ENCODE data around the gene EMD.
A peak's percentile ranks its signal among the peaks of the same experiment; 100 is the strongest.
"Not testable (repeated sequence)": the region's sequence is repeated elsewhere in the genome, so short reads cannot be mapped to it uniquely, and the experiment has no call there.

EMD gene

DNA sequence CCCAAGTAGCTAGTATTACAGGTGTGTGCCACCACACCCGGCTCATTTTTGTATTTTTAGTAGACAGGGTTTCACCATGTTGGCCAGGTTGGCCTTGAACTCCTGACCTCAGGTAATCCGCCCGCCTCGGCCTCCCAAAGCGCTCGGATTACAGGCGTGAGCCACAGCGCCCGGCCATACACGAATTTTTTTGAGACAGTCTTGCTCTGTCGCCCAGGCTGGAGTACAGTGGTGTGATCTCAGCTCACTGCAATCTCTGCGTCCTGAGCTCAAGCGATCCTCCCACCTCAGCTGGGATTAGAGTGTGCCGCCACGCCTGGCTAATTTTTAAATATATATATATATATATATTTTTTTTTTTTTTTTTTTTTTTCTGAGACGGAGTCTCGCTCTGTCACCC, 17.3 kb downstream of the EMD start:
- not testable (repeated sequence) for DNase-seq (ENCODE audit: low read depth, low spot score)

- DNase-seq (ENCODE audit: low read depth, low spot score) = no peak
Observed at GRCh38 chrX:154396973-154397887, 18.1 kb downstream of the EMD start.

- DNase-seq (ENCODE audit: low read depth, low spot score) = peak; percentile 67
Observed at GRCh38 chrX:154397888-154398667, 19.0 kb downstream of the EMD start, which contains the start of gene RPL10. Gene RPL10, plus strand, starts transcription at chrX:154398377. Its CDS starts 143 bp downstream, at chrX:154398520.

DNA sequence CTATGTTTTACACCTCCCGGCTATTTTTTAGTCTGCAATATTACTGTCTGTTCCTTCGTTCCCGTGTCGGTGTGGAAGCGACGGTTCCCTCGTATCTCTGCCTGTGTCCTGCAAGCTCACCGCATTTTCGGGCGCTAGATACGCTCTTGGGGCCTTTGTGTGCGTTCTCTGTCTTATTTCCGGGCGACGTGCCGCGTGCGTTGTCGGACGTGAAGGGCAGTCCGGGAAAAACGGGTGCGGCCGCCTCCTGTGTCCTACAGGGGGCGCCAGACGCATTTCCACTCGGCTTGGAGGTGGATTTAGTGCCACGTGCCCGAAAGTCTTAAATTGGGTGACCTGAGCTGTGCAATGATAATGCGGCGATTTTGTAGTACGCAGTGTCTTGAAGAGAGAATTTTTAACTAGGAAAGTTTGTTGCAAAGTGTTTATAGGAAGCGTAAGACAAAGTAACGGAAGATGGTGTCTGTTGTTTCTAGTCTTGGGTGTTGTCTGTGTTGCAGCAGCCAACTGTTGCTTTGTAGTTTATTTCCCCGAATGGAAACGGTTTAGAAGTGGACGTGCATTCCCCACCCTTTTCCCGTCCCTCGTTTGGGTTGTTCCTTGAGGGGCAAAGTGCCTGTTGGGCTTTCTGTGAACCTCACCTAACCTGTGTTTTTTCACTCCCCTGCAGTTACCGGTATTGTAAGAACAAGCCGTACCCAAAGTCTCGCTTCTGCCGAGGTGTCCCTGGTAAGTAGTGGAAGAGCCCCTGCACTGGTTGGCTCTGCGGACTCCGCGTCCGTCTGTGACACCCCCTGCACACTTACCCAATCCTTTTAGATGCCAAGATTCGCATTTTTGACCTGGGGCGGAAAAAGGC, 19.8 kb downstream of the EMD start:
- DNase-seq (ENCODE audit: low read depth, low spot score) = peak; percentile 68

DNA sequence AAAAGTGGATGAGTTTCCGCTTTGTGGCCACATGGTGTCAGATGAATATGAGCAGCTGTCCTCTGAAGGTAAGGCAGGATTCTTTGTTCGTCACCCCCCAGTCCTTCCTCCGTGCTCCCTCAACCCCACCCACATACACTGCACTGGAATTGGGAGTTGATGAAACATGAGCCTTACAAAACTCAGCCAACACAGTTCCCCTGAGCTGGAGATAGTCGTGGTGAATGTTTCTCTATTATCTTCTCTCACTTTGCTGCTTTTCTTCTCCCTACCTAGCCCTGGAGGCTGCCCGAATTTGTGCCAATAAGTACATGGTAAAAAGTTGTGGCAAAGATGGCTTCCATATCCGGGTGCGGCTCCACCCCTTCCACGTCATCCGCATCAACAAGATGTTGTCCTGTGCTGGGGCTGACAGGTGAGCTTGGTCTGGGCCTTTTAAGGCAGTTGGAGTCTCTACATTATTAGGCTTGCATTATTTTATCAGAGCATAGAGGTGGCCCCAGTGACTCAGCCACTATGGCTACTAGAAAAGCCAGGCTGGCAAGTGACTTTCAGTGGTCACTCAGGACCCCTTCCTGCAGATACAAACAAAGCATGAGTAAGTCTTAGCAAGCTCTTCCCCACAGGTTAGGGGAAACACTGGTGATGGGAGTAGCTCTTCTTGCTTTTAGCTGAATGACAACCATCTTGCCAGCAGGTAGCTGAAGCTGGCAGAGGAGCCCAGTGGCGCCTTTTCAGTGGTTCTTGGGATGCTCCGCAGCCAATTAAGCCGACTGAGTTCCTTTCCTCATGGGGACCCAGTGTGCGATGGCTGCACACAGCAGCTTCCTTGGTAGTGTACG, 20.7 kb downstream of the EMD start:
- DNase-seq (ENCODE audit: low read depth, low spot score) = no peak

DNA sequence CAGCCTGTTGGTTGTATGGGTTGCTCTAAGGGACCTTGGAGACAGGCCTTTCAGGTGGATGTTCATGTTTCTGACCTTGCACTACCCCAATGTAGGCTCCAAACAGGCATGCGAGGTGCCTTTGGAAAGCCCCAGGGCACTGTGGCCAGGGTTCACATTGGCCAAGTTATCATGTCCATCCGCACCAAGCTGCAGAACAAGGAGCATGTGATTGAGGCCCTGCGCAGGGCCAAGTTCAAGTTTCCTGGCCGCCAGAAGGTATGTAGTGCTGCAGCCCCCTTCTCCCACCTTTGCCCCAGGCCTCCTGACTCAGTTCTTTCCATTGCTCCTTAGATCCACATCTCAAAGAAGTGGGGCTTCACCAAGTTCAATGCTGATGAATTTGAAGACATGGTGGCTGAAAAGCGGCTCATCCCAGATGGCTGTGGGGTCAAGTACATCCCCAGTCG, 21.3 kb downstream of the EMD start:
- not testable (repeated sequence) for DNase-seq (ENCODE audit: low read depth, low spot score)

- no peak for DNase-seq (ENCODE audit: low read depth, low spot score)
Observed at GRCh38 chrX:154401045-154401799, 22.1 kb downstream of the EMD start.

- DNase-seq (ENCODE audit: low read depth, low spot score) = no peak
Observed at GRCh38 chrX:154401918-154402621, 23.0 kb downstream of the EMD start.

GRCh38 chrX:154402622-154403127, 23.6 kb downstream of the EMD start:
- no peak for DNase-seq (ENCODE audit: low read depth, low spot score)

GRCh38 chrX:154403192-154403591, 24.1 kb downstream of the EMD start:
- no peak for DNase-seq (ENCODE audit: low read depth, low spot score)

GRCh38 chrX:154403858-154404257, 24.8 kb downstream of the EMD start:
- DNase-seq (ENCODE audit: low read depth, low spot score) = no peak

DNA sequence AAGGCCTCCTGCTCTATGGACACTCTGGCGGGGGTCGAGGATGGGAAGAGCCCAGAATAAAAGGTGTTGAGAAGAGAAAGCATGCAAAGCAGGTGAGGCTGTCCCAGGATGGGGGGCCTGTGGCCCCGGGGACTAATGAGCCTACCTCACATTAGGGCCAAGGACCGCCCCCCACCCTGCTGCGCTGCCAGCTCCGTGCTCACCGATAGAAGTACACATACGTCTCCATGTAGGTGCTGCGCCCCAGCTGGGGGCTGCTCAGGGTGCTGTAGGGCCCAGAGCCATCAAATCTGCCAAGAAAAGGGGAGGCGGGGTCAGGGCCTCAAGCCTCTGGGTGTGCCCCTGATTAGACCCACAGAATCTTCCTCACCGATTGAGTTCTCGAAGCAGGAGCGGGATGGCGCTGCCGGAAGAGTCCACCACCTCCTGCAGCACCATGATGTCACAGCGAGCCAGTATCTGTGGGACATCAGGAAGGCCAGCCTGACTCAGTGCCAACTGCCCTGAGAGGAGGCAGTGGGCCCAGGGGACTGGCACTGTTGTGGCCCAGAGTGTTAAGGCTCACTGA, 25.6 kb downstream of the EMD start:
- DNase-seq (ENCODE audit: low read depth, low spot score) = no peak

DNA sequence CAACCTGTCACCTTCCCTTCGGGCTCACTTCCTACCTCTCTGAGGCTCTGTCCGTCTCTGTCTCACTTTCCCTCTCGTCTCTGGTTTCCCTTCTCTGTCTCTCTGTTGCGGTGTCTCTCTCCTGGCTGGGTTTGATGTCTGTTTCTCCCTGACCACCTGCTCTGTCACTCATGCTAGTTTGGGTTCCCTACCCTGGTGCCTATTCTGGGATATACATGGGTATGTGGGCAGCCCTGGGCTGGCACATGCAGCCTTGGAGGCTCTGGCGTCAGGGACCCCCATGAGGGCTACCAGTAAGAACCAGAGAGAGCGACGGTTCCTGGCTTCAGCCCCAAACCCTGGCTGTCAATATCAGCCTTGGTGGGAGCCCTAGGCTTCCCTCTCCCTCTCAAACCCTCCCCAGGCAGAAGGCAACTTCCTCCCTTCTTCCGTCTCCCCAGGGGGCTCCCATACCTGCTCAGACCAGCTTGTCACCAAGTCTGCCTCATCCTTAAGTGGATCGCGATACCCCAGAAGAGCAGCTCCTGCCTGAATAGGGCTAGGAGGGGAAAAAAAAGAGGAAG, 29.6 kb downstream of the EMD start:
- DNase-seq (ENCODE audit: low read depth, low spot score) = no peak

DNA sequence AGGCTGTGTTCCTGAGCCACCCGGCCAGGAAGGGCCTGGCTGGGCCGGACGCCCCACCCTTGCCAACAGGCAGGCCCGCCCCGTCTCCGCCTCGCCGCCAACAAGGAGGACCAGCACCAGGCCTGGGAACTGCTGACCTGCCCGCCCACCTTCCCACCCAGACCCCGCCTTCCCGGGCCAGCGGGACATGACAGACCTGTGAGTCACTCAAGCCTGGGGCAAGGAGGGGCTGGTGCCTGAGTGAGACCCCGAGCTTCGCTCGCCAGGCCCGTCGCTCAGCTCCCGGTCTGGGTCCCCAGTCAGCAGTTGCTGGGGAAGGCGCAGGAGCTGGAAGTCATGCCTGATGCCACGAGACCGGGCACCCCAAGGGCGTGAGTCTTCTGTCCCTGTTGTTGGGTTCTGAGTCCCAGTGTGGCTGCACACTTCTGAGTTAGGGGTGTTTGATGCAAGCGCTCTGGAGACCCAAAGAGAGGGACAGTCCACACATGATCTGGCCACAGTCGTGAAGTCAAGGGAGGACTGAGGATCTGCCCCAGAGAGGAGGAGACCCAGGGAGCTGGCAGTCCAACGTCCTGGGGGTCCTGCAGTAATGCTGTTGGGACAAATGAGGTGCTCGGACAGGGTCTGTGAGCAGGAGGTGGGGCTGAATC, 30.3 kb downstream of the EMD start, which contains the start of gene DNASE1L1:
TSS of gene DNASE1L1 (minus strand) at position 33 of the 650 bp plus-strand sequence. CDS start 3,686 bp downstream, outside the sequence.
- DNase-seq (ENCODE audit: low read depth, low spot score) = no peak

DNA sequence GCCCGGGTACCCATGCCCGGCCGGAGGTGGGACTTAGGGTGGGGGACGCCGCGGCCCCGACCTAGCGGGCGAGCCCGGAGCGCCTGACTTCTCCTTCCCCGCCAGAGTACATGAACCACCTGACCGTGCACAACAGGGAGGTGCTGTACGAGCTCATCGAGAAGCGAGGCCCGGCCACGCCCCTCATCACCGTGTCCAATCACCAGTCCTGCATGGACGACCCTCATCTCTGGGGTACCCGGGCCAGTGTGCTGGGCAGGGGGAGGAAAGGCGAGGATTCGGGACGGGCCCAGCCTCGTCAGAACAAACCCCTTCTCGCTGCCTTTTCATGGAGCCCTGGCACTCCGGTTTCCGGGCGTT, 32.9 kb downstream of the EMD start:
- DNase-seq (ENCODE audit: low read depth, low spot score) = no peak

- DNase-seq (ENCODE audit: low read depth, low spot score) = no peak
Observed at GRCh38 chrX:154412468-154412867, 33.4 kb downstream of the EMD start.

DNA sequence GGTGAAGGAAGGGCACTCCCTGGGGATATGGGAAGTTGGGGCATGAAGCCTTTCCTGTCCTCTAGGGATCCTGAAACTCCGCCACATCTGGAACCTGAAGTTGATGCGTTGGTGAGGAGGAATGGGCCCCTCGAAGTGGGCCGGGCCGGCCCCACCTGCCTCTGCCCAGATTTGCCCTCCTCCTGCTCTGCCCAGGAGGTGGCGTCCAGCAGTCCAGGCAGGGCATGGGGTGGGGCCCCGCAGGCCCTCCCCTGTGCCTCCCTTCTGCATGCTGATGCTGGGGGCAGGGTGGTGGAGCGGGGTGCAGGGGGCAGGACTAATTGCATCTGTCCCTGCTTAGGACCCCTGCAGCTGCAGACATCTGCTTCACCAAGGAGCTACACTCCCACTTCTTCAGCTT, 34.0 kb downstream of the EMD start:
- no peak for DNase-seq (ENCODE audit: low read depth, low spot score)

DNA sequence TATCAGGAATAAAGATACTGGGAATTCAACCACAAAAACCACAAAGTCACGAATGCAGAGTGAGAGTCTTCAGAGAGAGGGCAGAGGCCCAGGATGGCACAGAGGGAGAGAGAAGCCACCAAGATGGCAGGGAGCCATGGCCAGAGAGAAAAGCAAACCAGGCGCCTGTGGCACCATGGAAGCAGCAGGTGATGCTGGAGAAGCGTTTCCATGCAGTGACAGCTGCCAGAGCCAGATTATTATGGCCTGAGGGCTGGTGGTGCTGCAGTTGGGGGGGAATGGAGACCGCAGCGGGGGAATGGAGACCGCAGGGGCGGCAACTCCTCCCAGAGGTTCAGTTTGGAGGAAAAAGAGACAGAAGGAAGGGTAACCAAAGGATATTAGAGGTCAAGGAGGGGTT, 38.1 kb downstream of the EMD start:
- no peak for DNase-seq (ENCODE audit: low read depth, low spot score)
